Pancreas (tissue), 10 donors: ENCODE data around the gene REV1. TPM values are rescaled to one million over a fixed set of nuclear protein-coding genes. Genes with fewer than 3 reads are reported as not detected.

Source experiments
- ATAC-seq, 4 donors: fragments of 200-7000 bp; cut with Tn5 transposase; one replicate each; pipeline versions ENCODE4 v1.8.0 to v1.9.1; 2020; ENCODE audit warnings: mild to moderate bottlenecking in 4 of 4, moderate library complexity in 4 of 4
- DNase-seq, 6 donors: peaks; one replicate each; pipeline ENCODE4 v3.0.0-alpha.2; 2020
- FAIRE-seq: peaks from 2 replicates; lab custom pipeline; 2012; peaks lifted over from hg19 to GRCh38; lab: Jason Lieb, UNC
- H3K27ac ChIP-seq, 4 donors: fragments of 200-600 bp; sonication (generic); 1 replicate in 3 of 4; 2 replicates in 1 of 4; pipeline versions ENCODE4 v1.5.0 to v1.8.0; 2020
- H3K27me3 ChIP-seq, 4 donors: fragments of 200-600 bp; one replicate each; pipeline ENCODE4 v1.8.0; 2021
- H3K36me3 ChIP-seq, 3 donors: fragments of 200-600 bp; sonication (generic) in 1 of 3; one replicate each; pipeline versions ENCODE4 v1.5.0 to v1.8.0; 2020 to 2021
- H3K4me1 ChIP-seq, 3 donors: fragments of 200-600 bp; one replicate each; pipeline ENCODE4 v1.8.0; 2021
- H3K4me3 ChIP-seq, 4 donors: fragments of 200-600 bp; sonication (generic) in 2 of 4; one replicate each; pipeline versions ENCODE4 v1.5.0 to v1.8.0; 2020 to 2021
- H3K9me3 ChIP-seq, 4 donors: fragments of 200-600 bp; one replicate each; pipeline ENCODE4 v1.8.0; 2021
- WGBS, 2 donors: extraction: QIAGEN DNeasy Blood & Tissue Kit; methylation state at CpG; one replicate each; pipeline ENCODE4 v1.1.7; 2013; 5-methylcytosine and 5-hydroxymethylcytosine counted together
- intact Hi-C, 3 donors: fragments of 100-400 bp; cut with DNase I; formaldehyde crosslinking; loops; one replicate each; pipeline versions ENCODE4 v1.11.1 to v1.14.2; 2022
- polyA plus RNA-seq, 2 donors: library from polyadenylated mRNA; stranded (reverse); fragments of 200-250 nt; gene quantifications; one replicate each; pipeline ENCODE4 v1.2.3, GENCODE V29; 2013
- total RNA-seq, 6 donors: library from RNA; stranded (reverse); fragmentation: NEBNext Ultra II Directional in 4 of 6; extraction: Animal tissue kit (Norgen Biotek cat#: 25700) in 4 of 6; gene quantifications; one replicate each; pipeline versions ENCODE4 v1.2.1 to v1.2.4, GENCODE V29; 2021 to 2023
- TF ChIP-seq, protein P1 (sequence below), 4 donors: fragments of 200-600 bp; sonication (generic) in 3 of 4; IDR thresholded peaks; one replicate each; pipeline versions ENCODE4 v1.5.0 to v1.8.0; 2021; ENCODE audit warnings: antibody characterized with exemption in 4 of 4
- donor health status: healthy with polysubstance abuse.
- donor health status: DM: no; HTN: no; CAD: no; lungs with moderate emphysema.
- donor health status: DM: no; HTN: no; CAD: no.
- donor health status: control.
- donor health status: control.
- donor health status: Bipolar disorder and iron deficiency.
- donor health status: DM: yes; HTN: yes; CAD: no.
- donor health status: DM: no; HTN: no; CAD: no.
- donor health status: DM: no; HTN: no; CAD: no.
- donor health status: DM: yes; HTN: yes; CAD: no.

Gene REV1
- total and polyA plus RNA-seq, 8 donors = 9.3 to 22.6 (median 14.1) TPM

DNA sequence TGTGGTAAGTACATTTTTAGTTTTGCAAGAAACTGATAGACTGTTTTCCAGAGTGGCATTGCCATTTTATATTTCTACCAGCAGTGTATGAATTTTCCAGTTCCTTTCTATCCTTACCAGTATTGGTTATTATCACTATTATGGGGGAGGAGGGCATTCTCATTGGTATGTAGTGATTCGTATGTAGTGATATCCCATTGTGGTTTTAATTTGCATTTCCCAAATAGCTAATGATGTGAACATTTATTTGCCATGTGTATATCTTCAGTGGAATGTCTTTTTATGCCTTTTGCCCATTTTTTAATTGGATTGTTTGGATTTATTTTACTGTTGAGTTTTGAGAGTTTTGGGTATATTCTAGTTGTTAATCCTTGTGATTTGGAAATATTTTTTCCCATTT is 135.7 kb downstream of the REV1 start:
- intact Hi-C loops = no loop called here
- Histone ChIP-seq H3K36me3 (no peaks in the 10 kb centered on the region), H3K4me3 (no peak overlapping the region), H3K27me3 (no peaks in the 10 kb centered on the region), H3K9me3 (no peaks in the 10 kb centered on the region), H3K4me1 (peaks cover 0 to 7% (median 5%) of the 10 kb centered on the region in 3 donors), H3K27ac (no peak overlapping the region)
- 87 to 95% methylated on average over 1 of the region's 1 CpG for WGBS, 2 donors
- DNase-seq (no peak), FAIRE-seq (no peak), ATAC-seq (no peak)
- TF ChIP-seq, protein P1, sequence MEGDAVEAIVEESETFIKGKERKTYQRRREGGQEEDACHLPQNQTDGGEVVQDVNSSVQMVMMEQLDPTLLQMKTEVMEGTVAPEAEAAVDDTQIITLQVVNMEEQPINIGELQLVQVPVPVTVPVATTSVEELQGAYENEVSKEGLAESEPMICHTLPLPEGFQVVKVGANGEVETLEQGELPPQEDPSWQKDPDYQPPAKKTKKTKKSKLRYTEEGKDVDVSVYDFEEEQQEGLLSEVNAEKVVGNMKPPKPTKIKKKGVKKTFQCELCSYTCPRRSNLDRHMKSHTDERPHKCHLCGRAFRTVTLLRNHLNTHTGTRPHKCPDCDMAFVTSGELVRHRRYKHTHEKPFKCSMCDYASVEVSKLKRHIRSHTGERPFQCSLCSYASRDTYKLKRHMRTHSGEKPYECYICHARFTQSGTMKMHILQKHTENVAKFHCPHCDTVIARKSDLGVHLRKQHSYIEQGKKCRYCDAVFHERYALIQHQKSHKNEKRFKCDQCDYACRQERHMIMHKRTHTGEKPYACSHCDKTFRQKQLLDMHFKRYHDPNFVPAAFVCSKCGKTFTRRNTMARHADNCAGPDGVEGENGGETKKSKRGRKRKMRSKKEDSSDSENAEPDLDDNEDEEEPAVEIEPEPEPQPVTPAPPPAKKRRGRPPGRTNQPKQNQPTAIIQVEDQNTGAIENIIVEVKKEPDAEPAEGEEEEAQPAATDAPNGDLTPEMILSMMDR (IDR thresholded peaks at IDR 0.05) = no peak

Other genes with a start within 250 kb of the REV1 start
- gene LYG2, start 234.4 kb downstream of the REV1 start, total RNA-seq = not detected
- under 1 TPM in 1 of 2 donors, not detected in 1; 0.16 TPM for gene LYG2, start 234.4 kb downstream of the REV1 start, polyA plus RNA-seq
- under 1 TPM in 4 of 6 donors, not detected in 2; 0.17 to 0.75 (median 0.30) TPM for gene LYG1, start 188.8 kb downstream of the REV1 start, total RNA-seq
- gene LYG1, start 188.8 kb downstream of the REV1 start, polyA plus RNA-seq = 1 to 10 TPM; 2.9 to 3.0 TPM
- 10 to 100 TPM in 1 of 6 donors, 1 to 10 TPM in 5; 4.2 to 10.8 (median 7.6) TPM for gene TXNDC9, start 153.7 kb downstream of the REV1 start, total RNA-seq
- 10 to 100 TPM in 1 of 2 donors, 1 to 10 TPM in 1; 7.0 to 12.7 TPM for gene TXNDC9, start 153.7 kb downstream of the REV1 start, polyA plus RNA-seq
- gene EIF5B, start 152.6 kb downstream of the REV1 start, total RNA-seq = 10 to 100 TPM; 15.2 to 32.1 (median 22.8) TPM
- 10 to 100 TPM; 16.3 to 55.1 TPM for gene EIF5B, start 152.6 kb downstream of the REV1 start, polyA plus RNA-seq